ENCODE data around the gene SUGCT.

Gene SUGCT

DNA sequence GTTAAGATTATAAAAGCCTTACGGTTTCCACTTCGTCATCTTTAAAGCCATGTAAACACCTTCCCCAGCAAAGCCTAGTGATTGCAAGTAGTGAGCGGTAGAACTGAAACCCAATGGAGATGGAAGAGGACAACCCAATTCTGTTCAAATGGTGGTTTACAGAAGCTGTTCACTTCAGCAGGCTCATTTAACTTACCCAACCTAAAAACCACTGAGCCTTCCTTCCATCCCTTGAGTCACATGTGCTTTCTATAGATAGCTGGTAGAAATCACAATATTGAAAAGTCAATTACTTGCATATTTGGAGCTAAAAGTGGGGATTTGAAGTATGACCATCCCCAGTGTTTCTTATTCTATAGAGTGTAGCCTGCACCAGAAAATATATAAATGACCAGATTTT, 667.7 kb downstream of the SUGCT start:
- Histone ChIP-seq H3K27me3 (no peaks in the 10 kb centered on the region), H3K9me3 (no peaks in the 10 kb centered on the region), H3K4me3 (ENCODE audit: low read depth, low read length) (no peak overlapping the region), H3K4me1 (no peaks in the 10 kb centered on the region), H3K36me3 (no peaks in the 10 kb centered on the region)
- no peak for DNase-seq
- TF ChIP-seq, protein P1, sequence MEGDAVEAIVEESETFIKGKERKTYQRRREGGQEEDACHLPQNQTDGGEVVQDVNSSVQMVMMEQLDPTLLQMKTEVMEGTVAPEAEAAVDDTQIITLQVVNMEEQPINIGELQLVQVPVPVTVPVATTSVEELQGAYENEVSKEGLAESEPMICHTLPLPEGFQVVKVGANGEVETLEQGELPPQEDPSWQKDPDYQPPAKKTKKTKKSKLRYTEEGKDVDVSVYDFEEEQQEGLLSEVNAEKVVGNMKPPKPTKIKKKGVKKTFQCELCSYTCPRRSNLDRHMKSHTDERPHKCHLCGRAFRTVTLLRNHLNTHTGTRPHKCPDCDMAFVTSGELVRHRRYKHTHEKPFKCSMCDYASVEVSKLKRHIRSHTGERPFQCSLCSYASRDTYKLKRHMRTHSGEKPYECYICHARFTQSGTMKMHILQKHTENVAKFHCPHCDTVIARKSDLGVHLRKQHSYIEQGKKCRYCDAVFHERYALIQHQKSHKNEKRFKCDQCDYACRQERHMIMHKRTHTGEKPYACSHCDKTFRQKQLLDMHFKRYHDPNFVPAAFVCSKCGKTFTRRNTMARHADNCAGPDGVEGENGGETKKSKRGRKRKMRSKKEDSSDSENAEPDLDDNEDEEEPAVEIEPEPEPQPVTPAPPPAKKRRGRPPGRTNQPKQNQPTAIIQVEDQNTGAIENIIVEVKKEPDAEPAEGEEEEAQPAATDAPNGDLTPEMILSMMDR (IDR thresholded peaks at IDR 0.05; ENCODE audit: low read depth, low read length): no peak

DNA sequence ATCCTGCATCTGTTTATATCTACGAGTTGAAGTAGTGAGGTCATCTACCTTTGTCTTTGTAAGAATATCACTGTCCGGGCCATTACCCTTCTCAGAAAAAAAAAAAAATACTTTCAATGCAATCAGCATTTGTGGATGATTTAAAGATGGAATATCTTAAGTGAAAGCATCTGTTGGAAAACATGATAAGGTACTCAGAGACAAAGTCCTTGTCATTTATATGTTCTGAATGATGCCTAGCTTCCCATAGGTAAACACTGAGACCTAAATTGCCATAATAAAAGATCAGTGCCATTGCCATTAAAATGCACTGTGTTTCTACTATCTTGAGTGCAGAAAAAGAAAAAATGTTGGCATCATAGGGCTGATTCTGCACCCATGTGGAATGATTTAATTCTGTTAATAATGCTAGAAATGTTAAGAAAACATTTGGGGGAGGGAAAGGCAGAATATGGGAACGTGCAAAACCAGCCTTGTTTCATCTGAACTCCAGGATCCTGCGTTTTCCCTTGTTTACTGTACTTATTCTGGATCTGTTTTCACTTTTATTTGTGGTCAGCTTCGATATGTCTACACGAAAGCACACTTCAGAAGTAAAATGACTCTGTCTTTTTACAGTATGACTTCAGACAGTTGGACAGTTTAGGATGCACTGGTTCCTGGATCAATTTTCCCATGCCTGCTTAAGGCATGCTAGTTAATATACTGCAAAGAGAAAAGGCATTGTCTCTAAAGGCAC, 669.8 kb downstream of the SUGCT start:
- DNase-seq: no peak
- TF ChIP-seq, protein P1 (IDR thresholded peaks at IDR 0.05; ENCODE audit: low read depth, low read length): no peak
- Histone ChIP-seq H3K4me3 (ENCODE audit: low read depth, low read length) (no peak overlapping the region), H3K36me3 (no peaks in the 10 kb centered on the region), H3K4me1 (no peaks in the 10 kb centered on the region), H3K9me3 (no peaks in the 10 kb centered on the region), H3K27me3 (no peaks in the 10 kb centered on the region)

DNA sequence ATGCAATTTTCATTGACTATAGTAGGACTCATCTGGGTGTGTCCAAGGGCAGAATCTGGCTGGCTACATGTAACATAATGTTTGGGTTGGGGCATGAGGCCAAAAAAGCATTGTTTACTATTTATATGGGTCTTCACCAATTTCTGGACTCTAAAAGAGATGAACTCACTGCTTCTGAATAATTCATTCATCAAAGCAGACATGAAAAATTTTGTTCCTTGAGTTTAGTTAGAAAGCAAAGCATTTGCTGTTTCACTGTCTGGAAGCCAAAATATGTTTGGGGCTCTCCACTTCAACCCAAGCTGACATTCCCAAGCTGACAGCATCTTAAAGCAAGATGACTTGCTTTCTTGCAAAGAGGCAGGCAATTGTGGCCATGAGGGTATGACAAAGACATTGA, 670.6 kb downstream of the SUGCT start:
- H3K4me3 ChIP-seq (ENCODE audit: low read depth, low read length): no peak overlapping the region
- no peaks in the 10 kb centered on the region for H3K36me3 ChIP-seq
- no peaks in the 10 kb centered on the region for H3K4me1 ChIP-seq
- H3K9me3 ChIP-seq: no peaks in the 10 kb centered on the region
- TF ChIP-seq, protein P1 (IDR thresholded peaks at IDR 0.05; ENCODE audit: low read depth, low read length): no peak
- DNase-seq: no peak
- H3K27me3 ChIP-seq: no peaks in the 10 kb centered on the region

DNA sequence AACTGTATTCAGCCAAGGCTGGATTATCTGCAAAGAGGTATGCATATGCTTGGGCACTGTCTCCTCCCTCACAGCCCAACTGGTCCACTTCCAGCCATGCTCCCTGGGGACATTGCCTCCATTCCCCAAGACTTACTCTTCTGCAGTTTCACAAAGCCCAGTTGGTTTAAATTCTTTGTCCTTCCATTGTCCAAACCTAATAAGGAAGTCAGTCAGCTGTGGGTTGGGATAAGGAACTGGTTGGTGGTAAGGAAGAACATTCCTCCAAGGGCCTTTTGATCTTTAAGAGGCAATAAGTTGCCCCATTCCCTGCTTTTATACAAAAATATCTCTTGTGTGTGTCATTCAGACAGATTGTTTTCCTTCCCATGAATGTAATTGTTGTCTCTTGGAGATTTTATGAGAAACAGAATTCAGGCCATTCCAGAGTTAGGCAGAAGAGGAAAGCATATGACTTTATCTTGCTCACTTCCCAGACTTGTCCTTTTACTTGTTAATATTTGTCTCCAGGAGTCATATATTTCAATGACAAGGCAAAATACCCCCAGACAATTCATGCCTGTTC, 673.7 kb downstream of the SUGCT start:
- DNase-seq: no peak
- Histone ChIP-seq H3K27me3 (no peaks in the 10 kb centered on the region), H3K4me1 (no peaks in the 10 kb centered on the region), H3K36me3 (no peaks in the 10 kb centered on the region), H3K4me3 (ENCODE audit: low read depth, low read length) (no peak overlapping the region), H3K9me3 (no peaks in the 10 kb centered on the region)
- TF ChIP-seq, protein P1 (IDR thresholded peaks at IDR 0.05; ENCODE audit: low read depth, low read length): no peak

DNA sequence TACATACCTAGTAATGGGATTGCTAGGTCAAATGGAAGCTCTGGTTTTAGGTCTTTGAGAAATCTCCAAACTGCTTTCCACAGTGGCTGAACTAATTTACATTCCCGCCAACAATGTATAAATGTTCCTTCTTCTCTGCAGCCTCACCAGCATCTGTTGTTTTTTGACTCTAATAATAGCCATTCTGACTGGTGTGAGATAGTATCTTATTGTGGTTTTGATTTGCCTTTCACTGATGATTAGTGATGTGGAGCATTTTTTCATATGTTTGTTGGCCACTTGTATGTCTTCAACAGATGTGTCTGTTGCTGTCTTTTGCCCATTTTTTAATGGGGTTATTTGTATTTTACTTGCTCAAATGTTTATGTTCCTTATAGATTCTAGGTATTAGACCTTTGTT, 675.5 kb downstream of the SUGCT start:
- DNase-seq: no peak
- TF ChIP-seq, protein P1 (IDR thresholded peaks at IDR 0.05; ENCODE audit: low read depth, low read length): no peak
- Histone ChIP-seq H3K36me3 (no peaks in the 10 kb centered on the region), H3K4me3 (ENCODE audit: low read depth, low read length) (no peak overlapping the region), H3K9me3 (no peaks in the 10 kb centered on the region), H3K27me3 (no peaks in the 10 kb centered on the region), H3K4me1 (no peaks in the 10 kb centered on the region)

DNA sequence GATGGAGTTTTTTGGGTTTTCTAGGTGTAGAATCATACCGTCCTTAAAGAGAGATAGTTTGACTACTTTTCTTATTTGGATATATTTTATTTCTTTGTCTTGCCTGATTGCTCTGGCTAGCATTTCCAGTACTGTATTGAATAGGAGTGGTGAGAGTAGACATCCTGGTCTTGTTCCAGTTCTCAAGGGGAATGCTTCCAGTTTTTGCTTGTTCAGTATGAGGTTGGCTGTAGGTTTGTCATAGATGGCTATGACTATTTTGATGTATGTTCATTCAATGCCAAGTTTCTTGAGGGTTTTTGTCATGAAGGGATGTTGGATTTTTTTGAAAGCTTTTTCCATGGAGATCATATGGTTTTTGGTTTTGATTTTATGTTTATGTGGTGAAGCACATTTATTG, 676.9 kb downstream of the SUGCT start:
- no peaks in the 10 kb centered on the region for H3K9me3 ChIP-seq
- no peaks in the 10 kb centered on the region for H3K4me1 ChIP-seq
- H3K36me3 ChIP-seq: no peaks in the 10 kb centered on the region
- H3K27me3 ChIP-seq: no peaks in the 10 kb centered on the region
- H3K4me3 ChIP-seq (ENCODE audit: low read depth, low read length): no peak overlapping the region
- TF ChIP-seq, protein P1 (IDR thresholded peaks at IDR 0.05; ENCODE audit: low read depth, low read length): no peak
- no peak for DNase-seq

Measured in BE2C (cell line).